Glutamatergic neuron (in vitro differentiated cells): Measurements from ENCODE around the gene KIF4A. TPM values are rescaled to one million over a fixed set of nuclear protein-coding genes. Genes with fewer than 3 reads are reported as not detected.

ENCODE experiments used
- DNase-seq: peaks from one replicate; pipeline ENCODE4 v3.0.0; 2022
- H3K27ac Mint-ChIP-seq: one replicate; pipeline ENCODE4 v1.8.0; 2020; ENCODE audit warnings: mild to moderate bottlenecking, mixed read lengths, inconsistent platforms; ENCODE audit not compliant: unreplicated experiment
- H3K27me3 Mint-ChIP-seq: one replicate; pipeline ENCODE4 v1.8.0; 2020; ENCODE audit warnings: mild to moderate bottlenecking, moderate library complexity, mixed read lengths, inconsistent platforms; ENCODE audit not compliant: unreplicated experiment
- H3K36me3 Mint-ChIP-seq: one replicate; pipeline ENCODE4 v1.8.0; 2020; ENCODE audit warnings: mild to moderate bottlenecking, mixed read lengths, inconsistent platforms; ENCODE audit not compliant: unreplicated experiment
- H3K4me1 Mint-ChIP-seq: one replicate; pipeline ENCODE4 v1.8.0; 2020; ENCODE audit warnings: mild to moderate bottlenecking, low read depth, mixed read lengths, inconsistent platforms; ENCODE audit not compliant: unreplicated experiment
- H3K4me3 Mint-ChIP-seq: one replicate; pipeline ENCODE4 v1.8.0; 2020; ENCODE audit warnings: mild to moderate bottlenecking, mixed read lengths, inconsistent platforms; ENCODE audit not compliant: unreplicated experiment
- H3K9me3 Mint-ChIP-seq: one replicate; pipeline ENCODE4 v1.8.0; 2020; ENCODE audit warnings: mild to moderate bottlenecking, moderate library complexity, mixed read lengths, inconsistent platforms; ENCODE audit not compliant: unreplicated experiment
- CTCF ChIP-seq: fragments of 200-600 bp; sonication (generic); IDR thresholded peaks from one replicate; pipeline ENCODE4 v1.5.0; 2021; ENCODE audit not compliant: partially characterized antibody, unreplicated experiment
- total RNA-seq: library from RNA; stranded (reverse); fragmentation: NEBNext Ultra II Directional; extraction: Animal tissue kit (Norgen Biotek cat#: 25700); gene quantifications from one replicate; pipeline ENCODE4 v1.2.1, GENCODE V29; 2021; ENCODE audit not compliant: unreplicated experiment

Gene KIF4A
- total RNA-seq, 1 donor from 2014 or later, result 4.6 TPM

GRCh38 chrX:70452143-70452733, 162.3 kb downstream of the KIF4A start:
- Mint-ChIP-seq H3K9me3 (peaks cover 6% of the 10 kb centered on the region), H3K27me3 (peaks cover 3% of the 10 kb centered on the region), H3K36me3 (no peaks in the 10 kb centered on the region), H3K4me3 (peak overlapping the region; percentile 93), H3K4me1 (peaks cover 9% of the 10 kb centered on the region), H3K27ac (peak overlapping the region; percentile 55)
- TF ChIP-seq CTCF, result peak; percentile 66
- DNase-seq, result peak; percentile 62

- Mint-ChIP-seq H3K27me3 (peaks cover 3% of the 10 kb centered on the region), H3K4me3 (peak overlapping the region; percentile 81), H3K27ac (no peak overlapping the region), H3K36me3 (no peaks in the 10 kb centered on the region), H3K9me3 (peaks cover 6% of the 10 kb centered on the region), H3K4me1 (peaks cover 9% of the 10 kb centered on the region)
- DNase-seq, result no peak
- no peak for TF ChIP-seq CTCF
These were observed 163.2 kb downstream of the KIF4A start for GRCh38 chrX:70453024-70453618.

- peaks cover 6% of the 10 kb centered on the region for H3K9me3 Mint-ChIP-seq
- peak; percentile 87 for DNase-seq
- H3K4me3 Mint-ChIP-seq, result peak overlapping the region; percentile 93
These were observed 164.8 kb downstream of the KIF4A start for GRCh38 chrX:70454441-70455365.

GRCh38 chrX:70455366-70456202, 165.7 kb downstream of the KIF4A start:
- H3K9me3 Mint-ChIP-seq, result peaks cover 6% of the 10 kb centered on the region
- no peaks in the 10 kb centered on the region for H3K36me3 Mint-ChIP-seq
- peaks cover under 1% of the 10 kb centered on the region for H3K27me3 Mint-ChIP-seq
- H3K4me1 Mint-ChIP-seq, result peaks cover 7% of the 10 kb centered on the region
- H3K4me3 Mint-ChIP-seq, result peak overlapping the region; percentile 93
- peak; percentile 35 for DNase-seq
- no peak for TF ChIP-seq CTCF
- H3K27ac Mint-ChIP-seq, result peak overlapping the region; percentile 95

More at GRCh38 chrX:70454441-70455365, 164.8 kb downstream of the KIF4A start:
- Mint-ChIP-seq H3K36me3 (no peaks in the 10 kb centered on the region), H3K4me1 (peaks cover 7% of the 10 kb centered on the region), H3K27me3 (peaks cover 3% of the 10 kb centered on the region), H3K27ac (peak overlapping the region; percentile 95)
- TF ChIP-seq CTCF, result peak; percentile 76
